Thyroid gland (tissue), 4 donors: ENCODE data around the gene SNX13. TPM values are rescaled to one million over a fixed set of nuclear protein-coding genes. Genes with fewer than 3 reads are reported as not detected.

Experiments used
- DNase-seq, 2 donors: peaks; one replicate each; pipeline ENCODE4 v3.0.0-alpha.2; 2019
- H3K27ac ChIP-seq, 3 donors: fragments of 200-600 bp; sonication (generic); 1 replicate in 2 of 3; 2 replicates in 1 of 3; pipeline ENCODE4 v1.5.1; 2016 to 2019; ENCODE audit warnings: mild to moderate bottlenecking in 1 of 3, moderate library complexity in 1 of 3
- H3K27me3 ChIP-seq: fragments of 200-600 bp; sonication (generic); one replicate; pipeline ENCODE4 v1.5.1; 2019
- H3K36me3 ChIP-seq, 2 donors: fragments of 200-600 bp; sonication (generic); one replicate each; pipeline ENCODE4 v1.5.1; 2016 to 2019
- H3K4me1 ChIP-seq, 2 donors: fragments of 200-600 bp; sonication (generic); one replicate each; pipeline ENCODE4 v1.5.1; 2017 to 2019
- H3K4me3 ChIP-seq, 3 donors: fragments of 200-600 bp; sonication (generic); replicated peaks in 1 of 3; 1 replicate in 2 of 3; 2 replicates in 1 of 3; pipeline ENCODE4 v1.5.1; 2016; ENCODE audit warnings: mild to moderate bottlenecking in 1 of 3
- H3K9me3 ChIP-seq: fragments of 200-600 bp; sonication (generic); one replicate; pipeline ENCODE4 v1.5.1; 2017
- POLR2A ChIP-seq, 2 donors: fragments of 450-650 bp; IDR thresholded peaks; one replicate each; pipeline ENCODE4 v1.6.1; 2017; ENCODE audit warnings: antibody characterized with exemption in 2 of 2, mild to moderate bottlenecking in 2 of 2, moderate library complexity in 1 of 2
- WGBS, 2 donors: methylation state at CpG; one replicate each; pipeline ENCODE4 v1.1.5; 2017; 5-methylcytosine and 5-hydroxymethylcytosine counted together
- intact Hi-C: fragments of 100-400 bp; cut with DNase I; formaldehyde crosslinking; loops from one replicate; pipeline ENCODE4 v1.15.1; 2023
- total RNA-seq, 4 donors: library from RNA; depleted of rRNA; stranded (reverse); fragments of >200 nt; gene quantifications; one replicate each; pipeline ENCODE4 v1.2.3, GENCODE V29; 2016
- TF ChIP-seq, protein P1 (sequence below), 6 experiments: fragments of 200-600 bp in 3 of 6; fragments of 450-650 bp in 3 of 6; sonication (generic) in 3 of 6; IDR thresholded peaks; one replicate each; pipeline ENCODE4 v1.5.1; 2016 to 2019; ENCODE audit warnings: antibody characterized with exemption in 6 of 6, mild to moderate bottlenecking in 2 of 6, inconsistent platforms in 1 of 6, moderate library complexity in 1 of 6

Gene SNX13
- total RNA-seq, 4 donors from 2014 or later: 102 to 242 (median 141) TPM

- no peak for DNase-seq
- no peaks in the 10 kb centered on the region for H3K36me3 ChIP-seq
- H3K4me1 ChIP-seq: peaks cover 22 to 53% of the 10 kb centered on the region in 2 donors
- intact Hi-C loops: no loop called here
- H3K4me3 ChIP-seq: no peak overlapping the region
- H3K27ac ChIP-seq: peak overlapping the region in 2 of 3 donors; percentile 15 to 72
- H3K27me3 ChIP-seq: no peaks in the 10 kb centered on the region
- no peak for TF ChIP-seq POLR2A (IDR thresholded peaks at IDR 0.05)
- TF ChIP-seq, protein P1, sequence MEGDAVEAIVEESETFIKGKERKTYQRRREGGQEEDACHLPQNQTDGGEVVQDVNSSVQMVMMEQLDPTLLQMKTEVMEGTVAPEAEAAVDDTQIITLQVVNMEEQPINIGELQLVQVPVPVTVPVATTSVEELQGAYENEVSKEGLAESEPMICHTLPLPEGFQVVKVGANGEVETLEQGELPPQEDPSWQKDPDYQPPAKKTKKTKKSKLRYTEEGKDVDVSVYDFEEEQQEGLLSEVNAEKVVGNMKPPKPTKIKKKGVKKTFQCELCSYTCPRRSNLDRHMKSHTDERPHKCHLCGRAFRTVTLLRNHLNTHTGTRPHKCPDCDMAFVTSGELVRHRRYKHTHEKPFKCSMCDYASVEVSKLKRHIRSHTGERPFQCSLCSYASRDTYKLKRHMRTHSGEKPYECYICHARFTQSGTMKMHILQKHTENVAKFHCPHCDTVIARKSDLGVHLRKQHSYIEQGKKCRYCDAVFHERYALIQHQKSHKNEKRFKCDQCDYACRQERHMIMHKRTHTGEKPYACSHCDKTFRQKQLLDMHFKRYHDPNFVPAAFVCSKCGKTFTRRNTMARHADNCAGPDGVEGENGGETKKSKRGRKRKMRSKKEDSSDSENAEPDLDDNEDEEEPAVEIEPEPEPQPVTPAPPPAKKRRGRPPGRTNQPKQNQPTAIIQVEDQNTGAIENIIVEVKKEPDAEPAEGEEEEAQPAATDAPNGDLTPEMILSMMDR (IDR thresholded peaks at IDR 0.05): no peak
- WGBS, 2 donors: 80 to 81% methylated on average over 6 of the region's 6 CpGs
- no peaks in the 10 kb centered on the region for H3K9me3 ChIP-seq
These were observed 45.4 kb upstream of the SNX13 start for GRCh38 chr7:17985473-17986239.

- no peaks in the 10 kb centered on the region for H3K9me3 ChIP-seq
- H3K27ac ChIP-seq: no peak overlapping the region
- no peak overlapping the region for H3K4me3 ChIP-seq
- intact Hi-C loops: no loop called here
- no peaks in the 10 kb centered on the region for H3K36me3 ChIP-seq
- 97 to 98% methylated on average over 1 of the region's 1 CpG for WGBS, 2 donors
- H3K27me3 ChIP-seq: no peaks in the 10 kb centered on the region
- DNase-seq: no peak
- peaks cover 22 to 53% of the 10 kb centered on the region in 2 donors for H3K4me1 ChIP-seq
- TF ChIP-seq, protein P1 (IDR thresholded peaks at IDR 0.05): no peak
These were observed 44.0 kb upstream of the SNX13 start for GRCh38 chr7:17984288-17984687.

DNA sequence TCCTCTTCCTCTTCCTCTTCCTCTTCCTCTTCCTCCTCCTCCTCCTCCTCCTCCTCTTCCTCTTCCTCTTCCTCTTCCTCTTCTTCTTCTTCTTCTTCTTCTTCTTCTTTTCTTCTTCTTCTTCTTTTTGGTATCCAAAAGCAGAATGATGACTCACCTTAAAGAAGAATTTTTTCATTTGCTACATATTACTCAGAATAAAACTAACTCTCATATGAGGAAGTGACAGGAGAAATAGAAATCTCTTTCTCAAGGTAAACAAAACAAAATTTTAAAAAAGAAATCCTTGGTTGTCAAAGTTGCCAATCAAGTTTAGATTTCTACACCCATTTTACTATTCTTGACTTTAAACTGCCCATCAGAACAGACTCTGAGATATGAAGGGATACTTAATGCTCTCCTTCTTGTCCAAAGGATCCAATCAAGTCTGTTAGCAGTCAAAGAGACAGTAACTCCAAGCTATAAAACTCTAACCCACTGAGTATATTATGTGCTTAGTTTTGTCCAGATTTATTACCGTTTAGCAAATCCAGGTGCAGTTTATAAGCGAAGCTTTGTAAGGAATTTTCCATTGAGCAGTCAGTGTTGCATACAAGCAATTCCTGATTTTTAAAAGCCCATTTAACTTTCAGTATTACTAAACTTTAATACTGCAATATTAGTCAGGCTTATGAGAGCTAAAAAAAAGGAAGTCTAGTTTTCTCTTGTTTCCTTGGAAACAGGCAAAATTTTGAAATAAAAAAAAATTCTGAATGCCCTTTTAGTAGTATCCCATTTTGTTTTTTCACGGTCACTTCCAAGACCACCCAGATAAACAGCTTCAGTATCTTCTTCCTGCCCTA, 43.1 kb upstream of the SNX13 start:
- Histone ChIP-seq H3K4me3 (no peak overlapping the region), H3K36me3 (no peaks in the 10 kb centered on the region), H3K9me3 (no peaks in the 10 kb centered on the region), H3K27me3 (no peaks in the 10 kb centered on the region), H3K27ac (no peak overlapping the region), H3K4me1 (peaks cover 22 to 45% of the 10 kb centered on the region in 2 donors)
- TF ChIP-seq, protein P1 (IDR thresholded peaks at IDR 0.05): no peak
- TF ChIP-seq POLR2A (IDR thresholded peaks at IDR 0.05): no peak
- no peak for DNase-seq
- WGBS, 2 donors: 72 to 78% methylated on average over 3 of the region's 3 CpGs
- intact Hi-C loops: no loop called here

GRCh38 chr7:17976952-17977351, 36.7 kb upstream of the SNX13 start:
- DNase-seq: no peak
- TF ChIP-seq POLR2A (IDR thresholded peaks at IDR 0.05): no peak
- TF ChIP-seq, protein P1 (IDR thresholded peaks at IDR 0.05): no peak
- WGBS, 2 donors: 50 to 80% methylated on average over 2 of the region's 2 CpGs
- Histone ChIP-seq H3K4me3 (no peak overlapping the region), H3K36me3 (no peaks in the 10 kb centered on the region), H3K27ac (no peak overlapping the region), H3K27me3 (no peaks in the 10 kb centered on the region), H3K9me3 (no peaks in the 10 kb centered on the region), H3K4me1 (no peaks in the 10 kb centered on the region)
- intact Hi-C loops: no loop called here

GRCh38 chr7:17971411-17971810, 31.1 kb upstream of the SNX13 start:
- DNase-seq: no peak
- no peaks in the 10 kb centered on the region for H3K36me3 ChIP-seq
- intact Hi-C loops: no loop called here
- TF ChIP-seq, protein P1 (IDR thresholded peaks at IDR 0.05): peak in 3 of 6 experiments; percentile 13 to 41 (median 40)
- no peak for TF ChIP-seq POLR2A (IDR thresholded peaks at IDR 0.05)
- H3K27me3 ChIP-seq: no peaks in the 10 kb centered on the region
- no peaks in the 10 kb centered on the region for H3K9me3 ChIP-seq
- WGBS, 2 donors: 72 to 76% methylated on average over 2 of the region's 2 CpGs
- no peak overlapping the region for H3K4me3 ChIP-seq
- no peak overlapping the region for H3K27ac ChIP-seq
- no peaks in the 10 kb centered on the region for H3K4me1 ChIP-seq
